Ramos (cell line): ENCODE measurements around the gene RNF183.

Experiments
- in situ Hi-C: fragments of 300-500 bp; cut with MboI; formaldehyde crosslinking; loops from one replicate; pipeline ENCODE4 v1.14.3; 2022; ENCODE audit warnings: low sequenced_read_pairs; ENCODE audit not compliant: unreplicated experiment

RNF183 gene, protein sequence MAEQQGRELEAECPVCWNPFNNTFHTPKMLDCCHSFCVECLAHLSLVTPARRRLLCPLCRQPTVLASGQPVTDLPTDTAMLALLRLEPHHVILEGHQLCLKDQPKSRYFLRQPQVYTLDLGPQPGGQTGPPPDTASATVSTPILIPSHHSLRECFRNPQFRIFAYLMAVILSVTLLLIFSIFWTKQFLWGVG

DNA sequence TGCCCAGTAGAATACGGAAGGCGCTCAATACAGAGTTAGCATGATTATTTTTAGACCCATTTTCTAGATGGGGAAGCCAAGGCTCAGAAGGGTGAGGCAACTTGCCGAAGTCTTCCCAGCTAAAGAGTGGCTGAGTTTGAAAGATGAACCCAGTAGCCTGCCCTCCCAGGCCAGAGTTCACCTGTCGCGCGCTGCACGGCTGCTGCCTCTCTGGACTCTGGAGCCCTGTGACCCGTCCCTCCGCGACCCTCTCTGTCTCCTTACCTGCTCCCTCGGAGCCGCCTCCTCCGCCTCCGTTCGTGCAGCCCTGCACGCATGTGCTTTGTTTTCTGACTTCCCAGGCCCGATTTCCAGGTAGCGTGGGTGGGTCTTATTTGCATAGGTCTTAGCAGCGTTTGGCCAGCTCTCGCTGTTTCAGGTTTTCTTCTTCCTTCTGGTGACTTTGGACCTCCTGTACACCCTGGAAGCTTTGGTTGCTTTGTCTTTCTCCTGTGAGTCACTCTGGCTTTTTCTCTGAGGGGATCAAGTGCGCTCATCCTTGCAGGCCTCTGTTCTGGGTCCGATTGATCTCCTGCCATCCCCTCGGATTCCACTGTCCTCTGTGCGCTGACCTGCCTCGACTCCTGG lies at the start of gene RNF183:
Gene RNF183 (minus strand): TSS at position 585 of the 627 bp plus-strand sequence. CDS start 5,192 bp downstream, outside the sequence.
- in situ Hi-C loops = no loop called here

DNA sequence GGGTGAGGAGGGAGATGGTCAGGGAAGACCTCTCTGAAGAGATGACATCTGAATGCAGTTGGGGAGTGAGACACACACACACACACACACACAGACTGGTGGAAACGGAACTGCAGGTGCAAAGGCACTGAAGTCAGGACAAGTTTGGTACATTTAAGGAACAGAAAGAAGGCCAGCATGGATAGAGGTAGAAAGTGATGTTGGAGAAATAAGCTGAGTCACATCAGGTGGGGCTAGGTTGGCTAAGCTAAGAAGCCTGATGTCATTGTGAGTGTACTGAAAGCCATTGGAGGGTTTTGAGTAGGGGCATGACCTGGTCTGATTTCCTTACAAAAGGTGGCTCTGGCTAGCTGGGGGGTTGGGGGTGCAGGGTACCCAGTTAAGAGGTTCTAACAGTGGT lies 49.2 kb upstream of the RNF183 start:
- in situ Hi-C loops = no loop called here

DNA sequence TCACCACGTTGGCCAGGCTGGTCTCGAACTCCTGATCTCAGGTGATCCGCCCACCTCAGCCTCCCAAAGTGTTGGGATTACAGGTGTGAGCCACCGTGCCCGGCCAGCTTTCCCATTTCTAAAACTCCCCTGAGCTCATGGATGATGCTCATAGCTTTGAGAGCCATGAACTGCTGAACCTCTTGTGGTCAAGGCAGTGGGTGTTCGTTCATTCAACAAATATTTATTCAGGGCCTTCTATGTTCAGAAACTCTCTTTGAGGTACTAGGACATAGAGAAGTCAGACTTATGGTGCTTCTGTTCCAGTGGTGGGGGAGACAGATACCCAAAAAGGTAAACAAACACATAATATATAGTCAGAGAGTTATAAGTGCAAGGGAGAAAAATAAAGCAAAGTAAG lies 48.8 kb upstream of the RNF183 start:
- in situ Hi-C loops = no loop called here

DNA sequence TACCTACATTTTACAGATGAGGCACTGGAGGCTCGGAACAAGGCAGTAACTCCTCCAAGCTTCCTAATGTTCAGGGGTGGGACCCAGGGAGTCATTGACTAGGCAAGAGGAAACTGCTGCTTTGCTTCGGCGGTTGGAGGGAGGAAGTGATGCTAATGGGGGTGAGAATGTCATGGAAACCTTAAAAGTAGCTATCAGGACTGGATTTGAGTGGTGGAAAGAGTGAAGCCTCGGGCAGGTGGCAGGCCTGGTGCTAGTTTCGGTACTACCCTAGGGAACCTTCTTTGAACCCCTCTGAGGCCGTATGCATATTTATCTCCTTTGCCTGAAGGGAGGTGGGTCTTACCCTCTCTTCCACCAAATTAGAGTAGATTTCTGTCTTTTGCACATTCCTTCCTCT lies 47.8 kb upstream of the RNF183 start:
- in situ Hi-C loops = no loop called here

DNA sequence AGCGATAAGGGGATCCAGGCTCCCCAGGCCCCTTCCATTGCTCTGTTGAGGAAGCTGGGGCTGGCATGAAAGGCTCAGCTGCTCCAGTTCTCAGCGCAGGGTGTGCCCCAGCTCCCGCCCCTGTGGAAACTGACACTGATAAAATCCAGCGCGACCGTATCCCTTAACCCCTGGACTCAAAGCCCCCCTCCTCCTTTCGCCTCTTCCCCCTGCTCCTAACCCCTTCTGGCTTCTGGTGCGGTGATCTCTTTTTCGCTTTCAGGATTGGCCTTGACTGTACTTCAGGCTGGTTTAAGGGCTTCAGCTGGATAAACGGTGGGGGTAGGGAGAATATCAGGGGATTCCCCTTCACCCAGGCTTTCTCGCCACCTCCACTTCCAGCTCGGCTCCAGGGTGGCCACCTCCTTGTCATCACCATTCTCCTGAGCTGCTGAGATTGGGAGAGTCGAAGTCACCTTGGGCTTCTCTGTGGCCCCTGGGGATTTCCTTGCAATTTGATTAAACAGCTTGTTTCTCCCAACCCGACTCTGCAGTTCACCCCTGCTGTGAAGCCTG lies 47.0 kb upstream of the RNF183 start:
- in situ Hi-C loops = no loop called here

DNA sequence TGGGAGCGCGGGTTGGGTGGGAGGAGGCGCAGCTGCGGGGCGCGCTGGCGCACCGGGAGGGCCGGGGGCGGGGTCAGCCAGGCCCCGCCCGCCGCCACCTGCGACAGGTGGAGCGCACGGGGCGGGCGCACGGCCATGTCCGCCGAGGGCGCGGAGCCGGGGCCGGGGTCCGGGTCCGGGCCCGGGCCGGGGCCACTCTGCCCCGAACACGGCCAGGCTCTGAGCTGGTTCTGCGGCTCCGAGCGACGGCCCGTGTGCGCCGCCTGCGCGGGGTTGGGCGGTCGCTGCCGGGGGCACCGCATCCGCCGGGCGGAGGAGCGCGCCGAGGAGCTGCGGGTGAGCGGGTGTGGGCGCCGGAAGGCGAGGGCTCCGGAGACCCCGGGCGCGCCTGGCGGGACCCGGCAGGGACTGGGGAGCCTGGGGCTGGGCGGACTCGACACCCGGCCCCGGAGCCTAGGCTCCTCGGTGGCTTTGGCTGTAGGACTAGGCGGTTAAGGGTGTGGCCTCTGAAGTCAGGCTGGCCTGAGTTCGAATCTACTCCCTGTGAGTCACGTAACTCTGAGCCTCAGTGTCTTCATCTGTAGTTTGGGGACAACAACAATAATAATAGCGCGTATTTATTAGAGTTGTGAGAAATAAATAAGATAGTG lies 46.4 kb upstream of the RNF183 start, which contains the start of gene BSPRY:
Gene BSPRY (plus strand): TSS at position 97 of the 650 bp plus-strand sequence. CDS start 39 bp downstream, at position 136.
- in situ Hi-C loops = no loop called here

DNA sequence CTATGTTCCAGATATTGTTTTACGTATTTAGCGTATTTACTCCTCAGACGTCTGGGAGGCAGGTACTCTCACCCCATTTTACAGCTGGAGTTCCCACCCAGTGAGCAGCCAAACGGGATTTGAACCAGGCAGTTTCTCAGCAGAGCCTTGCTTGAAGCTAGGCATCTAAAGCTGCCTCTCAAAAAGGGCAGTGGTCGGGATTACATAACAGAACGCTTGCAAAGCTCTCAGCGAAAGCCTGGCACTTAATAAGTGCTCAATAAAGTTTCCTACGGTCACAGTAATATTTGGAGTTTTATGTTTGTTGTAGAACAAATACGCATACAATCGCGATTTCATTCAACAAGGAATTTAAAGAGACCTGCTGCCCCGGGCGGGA lies 45.9 kb upstream of the RNF183 start:
- in situ Hi-C loops = no loop called here

DNA sequence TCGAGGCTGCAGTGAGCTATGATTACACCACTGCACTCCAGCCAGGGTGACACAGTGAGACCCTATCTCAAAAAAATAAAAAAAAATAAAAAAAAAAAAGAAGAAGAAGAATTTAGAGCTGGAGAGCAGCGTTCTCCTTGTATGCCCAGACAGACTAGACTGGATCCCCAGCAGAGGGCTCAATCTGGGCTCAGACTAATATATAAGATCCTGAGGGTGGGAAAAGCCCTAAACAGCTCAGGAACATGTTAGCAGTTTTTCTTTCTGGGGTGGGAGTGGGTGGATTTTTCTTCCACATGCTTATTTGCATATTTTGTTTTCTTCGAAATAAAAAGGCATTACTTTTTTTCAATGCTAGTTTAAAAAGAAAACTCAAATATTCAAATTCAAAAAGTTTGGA lies 45.3 kb upstream of the RNF183 start:
- in situ Hi-C loops = no loop called here

DNA sequence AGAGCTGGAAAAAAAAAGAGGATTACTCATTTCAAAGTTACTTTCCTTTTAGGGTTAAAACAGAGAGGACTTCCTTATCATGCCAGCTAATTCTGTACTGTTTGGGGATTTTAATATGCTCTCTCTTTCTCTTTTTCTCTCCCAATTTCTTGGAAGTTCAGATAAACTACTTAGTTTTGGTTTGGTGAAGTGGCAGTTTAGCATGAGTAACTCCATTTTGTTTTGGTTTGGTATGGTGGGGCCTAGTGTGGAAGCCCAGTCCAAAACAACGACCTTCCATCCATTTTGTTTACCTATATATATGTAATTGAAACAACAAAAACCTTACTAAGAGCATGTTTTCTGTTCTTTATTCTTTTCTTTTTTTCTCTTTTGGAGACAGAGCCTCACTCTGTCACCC lies 42.5 kb upstream of the RNF183 start:
- in situ Hi-C loops = no loop called here

DNA sequence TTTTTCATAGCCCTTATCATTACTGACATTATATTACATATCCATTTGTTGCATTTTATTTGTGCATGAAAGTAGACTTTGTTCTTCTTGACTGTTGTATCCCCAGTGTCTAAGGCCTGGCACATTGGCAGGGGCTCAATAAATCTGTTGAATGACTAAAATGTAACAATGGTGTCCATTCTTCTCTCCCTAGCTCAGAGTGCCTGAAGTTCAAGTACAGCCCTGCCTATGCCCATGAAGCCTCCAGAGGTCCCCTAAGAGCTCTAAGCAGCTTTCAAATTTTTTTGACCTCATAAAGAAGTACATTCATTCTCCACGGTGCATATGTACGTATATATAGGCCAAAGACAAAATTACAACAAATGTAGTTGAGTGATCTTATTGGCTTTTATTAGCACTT lies 42.0 kb upstream of the RNF183 start:
- in situ Hi-C loops = no loop called here

DNA sequence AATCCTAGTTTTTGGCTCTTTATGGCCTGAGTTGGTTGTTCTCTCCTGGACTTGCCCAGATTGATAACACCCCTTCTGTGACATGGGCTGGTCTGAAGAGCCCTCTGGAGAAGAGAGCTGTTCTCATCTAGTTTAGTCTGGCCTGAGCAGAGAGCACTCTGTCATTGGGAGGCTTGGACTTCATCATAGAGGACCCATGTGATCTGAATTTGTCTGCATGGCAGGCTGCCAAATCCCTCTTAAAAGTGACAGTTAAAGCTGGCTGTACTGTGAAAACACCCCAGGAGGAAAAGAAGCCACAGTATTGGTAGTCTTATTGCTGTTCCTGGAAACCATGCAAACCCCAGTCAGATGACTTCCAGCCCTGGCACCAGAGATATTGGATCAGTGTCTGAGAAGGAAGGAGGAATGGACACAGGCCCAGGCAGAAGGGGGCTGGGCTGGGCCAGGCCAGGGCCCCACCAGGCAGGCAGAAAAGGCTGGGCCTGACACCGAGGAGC lies 40.6 kb upstream of the RNF183 start:
- in situ Hi-C loops = no loop called here

DNA sequence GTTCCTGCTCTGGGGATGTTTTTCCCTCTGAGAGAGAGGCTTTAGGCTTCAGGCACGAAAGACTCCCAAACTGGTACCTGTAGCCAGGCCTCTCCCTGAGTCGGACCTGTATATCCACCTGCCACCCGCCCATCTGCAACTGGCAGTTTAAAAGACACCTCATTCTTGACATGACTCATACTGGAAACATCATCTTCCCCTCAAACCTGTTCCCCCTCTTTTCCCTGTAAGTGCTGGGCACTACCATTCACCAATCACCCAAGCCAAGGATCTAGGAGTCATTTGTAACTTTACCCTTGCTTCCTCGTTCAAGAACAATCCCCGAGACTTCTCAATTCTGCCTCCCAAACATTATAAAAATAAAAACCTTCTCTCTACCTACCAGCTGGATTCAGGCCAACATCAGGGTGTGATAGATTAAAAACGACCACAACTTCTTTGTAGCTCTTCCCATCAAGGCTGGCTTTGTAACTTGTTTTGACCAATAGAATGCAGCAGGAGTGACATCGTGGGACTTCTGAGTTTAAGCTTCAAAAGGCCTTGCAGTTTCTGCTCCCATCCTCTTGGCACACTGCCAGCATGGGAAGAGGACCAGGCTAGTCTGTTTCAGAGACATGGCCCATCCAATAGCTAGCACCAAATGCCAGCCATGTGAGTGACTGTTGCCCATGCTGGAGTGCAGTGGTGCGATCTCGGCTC lies 38.7 kb upstream of the RNF183 start:
- in situ Hi-C loops = no loop called here

DNA sequence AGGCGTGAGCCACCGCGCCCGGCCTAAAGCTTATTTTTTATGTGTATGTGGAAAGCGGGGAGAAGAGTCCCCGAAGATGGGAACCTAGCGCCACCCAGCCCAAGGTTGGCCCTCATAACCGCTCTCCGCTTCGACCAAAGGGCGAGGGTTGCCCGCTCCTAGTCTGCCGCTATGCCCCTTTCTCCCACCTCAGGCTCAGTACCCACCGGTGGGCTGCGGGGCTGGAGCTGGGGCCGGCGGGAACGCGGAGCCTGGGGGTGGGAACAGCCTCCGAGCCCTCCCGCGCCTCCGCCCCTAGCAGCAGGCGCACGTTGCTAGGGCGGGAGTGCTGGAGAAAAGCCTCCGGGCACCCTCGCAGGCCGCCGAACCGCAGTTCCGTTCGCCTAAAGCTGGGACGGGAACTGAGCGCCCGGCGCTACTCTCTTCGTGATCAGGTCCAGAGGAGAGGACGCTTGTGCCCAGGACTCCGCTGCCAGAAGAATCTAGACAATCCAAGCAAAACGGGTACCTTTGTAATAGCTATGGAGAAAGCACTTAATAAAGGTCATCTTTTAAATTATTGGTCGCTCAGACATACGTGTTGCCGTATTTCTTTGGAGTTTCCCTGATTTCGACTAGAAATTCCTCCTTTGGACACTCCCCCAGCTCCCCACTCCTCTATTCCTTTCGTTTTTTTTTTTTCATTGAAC lies 37.0 kb upstream of the RNF183 start, which contains the start of gene WDR31:
Gene WDR31 (minus strand): TSS at position 265 of the 689 bp plus-strand sequence. CDS start 8,253 bp downstream, outside the sequence.
- in situ Hi-C loops = no loop called here

DNA sequence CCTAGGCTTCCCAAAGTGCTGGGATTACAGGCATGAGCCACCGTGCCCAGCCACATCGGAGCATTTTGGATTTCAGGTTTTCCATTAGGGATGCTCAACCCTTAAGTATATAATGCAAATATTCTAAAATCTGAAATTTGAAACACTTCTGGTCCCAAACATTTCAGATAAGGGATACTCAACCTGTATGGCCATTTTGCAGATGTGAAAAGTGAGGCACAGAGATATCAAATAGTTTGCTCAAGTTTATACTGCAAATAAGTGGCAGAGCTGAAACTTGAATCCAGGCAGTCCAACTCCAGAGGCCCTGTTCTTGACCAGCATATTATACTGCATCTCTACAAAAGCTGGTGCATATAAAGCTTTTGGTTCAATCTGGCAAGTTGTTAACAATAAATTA lies 34.5 kb upstream of the RNF183 start:
- in situ Hi-C loops = no loop called here

DNA sequence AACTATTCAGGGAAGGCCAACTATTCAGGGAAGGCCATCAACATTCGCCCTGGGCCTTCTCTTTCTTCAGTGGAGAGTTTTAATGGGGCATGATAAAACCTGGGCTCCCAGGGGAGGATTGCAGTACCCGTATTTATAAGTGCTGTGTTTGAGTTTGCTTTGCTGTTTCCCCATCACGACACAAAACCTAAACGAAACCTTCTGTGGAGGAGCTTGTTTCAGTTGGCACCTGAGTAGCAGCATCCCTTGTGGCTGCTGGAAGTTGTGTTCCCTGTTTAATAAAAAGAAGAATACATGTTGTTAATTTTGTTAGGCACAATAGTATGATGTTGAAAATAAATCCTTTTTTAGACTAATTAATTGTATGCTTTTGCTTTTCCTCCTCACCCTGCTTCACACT lies 28.6 kb upstream of the RNF183 start:
- in situ Hi-C loops = no loop called here

DNA sequence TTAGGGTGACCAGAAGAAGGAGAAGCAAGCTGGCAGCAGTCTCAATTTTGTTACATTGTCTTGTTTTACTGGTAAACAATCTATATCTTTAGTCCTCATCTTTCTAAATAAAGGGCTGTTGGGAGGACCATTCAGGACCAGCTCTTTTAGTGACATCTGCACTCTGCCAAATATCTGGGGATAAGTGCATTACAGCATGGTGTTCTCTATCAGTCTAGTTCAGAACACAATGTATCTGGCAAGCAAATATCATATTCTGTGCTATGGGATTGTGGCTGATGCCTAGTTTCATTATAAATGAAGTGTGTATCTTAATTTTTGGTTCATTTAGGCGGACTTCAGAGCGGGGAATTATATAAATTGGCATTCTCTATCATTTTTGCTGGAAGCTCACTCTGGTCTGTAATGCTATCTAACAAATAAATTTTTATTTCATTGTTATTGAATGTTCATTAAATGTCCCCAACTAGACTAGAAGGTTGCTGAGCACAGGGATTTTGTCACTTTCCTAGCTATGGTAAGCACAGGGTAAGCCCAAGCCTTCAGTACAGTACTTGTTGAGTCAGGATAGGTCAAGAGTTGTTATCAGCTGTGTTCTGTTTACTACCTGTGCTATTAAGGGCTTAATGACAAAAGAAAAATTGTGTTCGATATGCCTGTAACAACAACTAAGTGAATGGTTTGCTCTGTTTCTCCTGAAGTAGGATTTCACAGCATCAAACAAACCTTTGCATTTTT lies 25.0 kb upstream of the RNF183 start:
- in situ Hi-C loops = no loop called here

DNA sequence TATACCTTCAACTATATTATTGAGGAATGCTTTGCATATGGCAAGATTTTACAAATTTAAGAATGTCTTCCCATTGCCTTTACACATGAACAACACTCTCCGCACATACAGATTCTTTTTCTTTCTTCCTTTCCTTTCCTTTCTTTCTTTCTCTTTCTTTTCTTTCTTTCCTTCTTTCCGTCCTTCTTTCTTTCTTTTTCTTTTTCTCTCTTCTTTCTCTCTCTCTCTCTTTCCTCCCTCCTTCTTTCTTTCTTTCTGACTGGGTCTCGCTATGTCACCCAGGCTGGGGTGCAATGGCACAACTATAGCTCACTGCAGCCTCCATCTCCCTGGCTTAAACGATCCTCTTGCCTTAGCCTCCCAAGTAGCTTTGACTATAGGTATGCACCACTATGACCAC lies 23.1 kb upstream of the RNF183 start:
- in situ Hi-C loops = no loop called here

DNA sequence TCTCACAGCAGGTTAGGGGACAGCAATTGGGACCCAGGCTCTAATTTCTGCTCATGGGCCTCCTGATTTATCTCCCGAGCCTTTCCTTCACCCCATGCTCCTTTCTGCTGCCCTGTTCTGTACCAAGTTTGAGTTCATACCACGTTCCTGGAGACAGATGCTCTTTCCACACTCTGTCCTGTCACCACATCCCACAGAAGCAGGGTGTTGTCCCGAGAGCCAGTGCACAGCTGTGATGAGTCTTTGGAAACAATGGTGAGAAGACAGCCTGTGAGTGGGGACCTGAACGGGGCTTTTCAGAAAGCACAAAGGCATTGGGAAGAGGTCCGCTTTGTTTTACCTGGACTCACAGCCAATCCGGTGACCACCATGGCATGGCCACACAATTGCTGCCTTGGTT lies 19.5 kb upstream of the RNF183 start:
- in situ Hi-C loops = no loop called here

DNA sequence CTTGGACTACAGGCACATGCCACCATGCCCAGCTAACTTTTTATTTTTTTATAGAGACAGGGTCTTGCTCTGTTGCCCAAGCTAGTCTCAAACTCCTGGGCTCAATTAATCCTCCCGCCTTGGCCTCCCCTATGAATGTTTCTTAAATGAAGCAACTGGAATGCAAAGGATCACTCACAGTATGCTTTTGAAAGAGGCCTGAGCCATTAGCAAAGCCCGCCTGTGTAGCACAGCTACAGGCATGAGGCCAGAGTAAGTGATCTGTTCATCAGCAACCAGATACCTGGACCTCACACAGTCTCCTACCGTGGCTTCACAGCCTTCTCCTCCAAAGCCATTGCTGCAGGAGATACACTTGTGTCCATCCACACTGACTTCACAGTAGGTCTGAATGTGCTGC lies 16.9 kb upstream of the RNF183 start:
- in situ Hi-C loops = no loop called here
